Hepatocyte (in vitro differentiated cells): ENCODE results near the gene FAM210A.

ENCODE experiments used
- CTCF ChIP-seq: fragments of 200-600 bp; sonication (generic); IDR thresholded peaks from 2 replicates; pipeline ENCODE4 v1.5.1; 2016; ENCODE audit warnings: antibody characterized with exemption, mild to moderate bottlenecking; ENCODE audit not compliant: poor library complexity
- EZH2 ChIP-seq: fragments of 200-600 bp; sonication (generic); IDR thresholded peaks from 2 replicates; pipeline ENCODE4 v1.6.1; 2016; ENCODE audit warnings: antibody characterized with exemption, mild to moderate bottlenecking, borderline replicate concordance

DNA sequence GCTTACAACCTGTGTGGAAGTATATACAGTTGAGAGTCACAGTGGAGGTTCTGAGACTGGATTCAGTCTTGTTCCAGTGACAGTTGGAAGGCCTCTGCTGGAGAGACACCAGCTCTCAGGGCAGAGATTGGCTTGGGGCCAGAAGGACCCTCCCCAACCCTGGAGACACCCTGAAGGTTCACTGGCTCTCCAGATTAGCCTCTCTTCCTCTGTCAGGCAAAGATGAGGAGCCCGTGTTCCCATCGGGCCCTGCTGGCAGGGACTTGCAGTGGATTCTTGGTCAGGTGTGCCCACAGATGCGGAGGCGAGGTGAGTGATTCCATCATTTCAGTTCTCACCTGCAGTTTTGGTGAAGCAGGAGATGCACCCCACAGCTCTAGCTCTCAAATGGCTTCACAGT, 78.6 kb downstream of the FAM210A start:
- TF ChIP-seq CTCF (no peak), EZH2 (no peak)
